Activated T-cell treated with anti-CD3 and anti-CD28 coated beads, Interleukin-2, amount 50 U/mL, for 1 hour (primary cell): ENCODE data around the gene FBXL16.

Experiments used
- DNase-seq: peaks from one replicate; pipeline ENCODE4 v3.0.0-alpha.2; 2020

Gene FBXL16

DNA sequence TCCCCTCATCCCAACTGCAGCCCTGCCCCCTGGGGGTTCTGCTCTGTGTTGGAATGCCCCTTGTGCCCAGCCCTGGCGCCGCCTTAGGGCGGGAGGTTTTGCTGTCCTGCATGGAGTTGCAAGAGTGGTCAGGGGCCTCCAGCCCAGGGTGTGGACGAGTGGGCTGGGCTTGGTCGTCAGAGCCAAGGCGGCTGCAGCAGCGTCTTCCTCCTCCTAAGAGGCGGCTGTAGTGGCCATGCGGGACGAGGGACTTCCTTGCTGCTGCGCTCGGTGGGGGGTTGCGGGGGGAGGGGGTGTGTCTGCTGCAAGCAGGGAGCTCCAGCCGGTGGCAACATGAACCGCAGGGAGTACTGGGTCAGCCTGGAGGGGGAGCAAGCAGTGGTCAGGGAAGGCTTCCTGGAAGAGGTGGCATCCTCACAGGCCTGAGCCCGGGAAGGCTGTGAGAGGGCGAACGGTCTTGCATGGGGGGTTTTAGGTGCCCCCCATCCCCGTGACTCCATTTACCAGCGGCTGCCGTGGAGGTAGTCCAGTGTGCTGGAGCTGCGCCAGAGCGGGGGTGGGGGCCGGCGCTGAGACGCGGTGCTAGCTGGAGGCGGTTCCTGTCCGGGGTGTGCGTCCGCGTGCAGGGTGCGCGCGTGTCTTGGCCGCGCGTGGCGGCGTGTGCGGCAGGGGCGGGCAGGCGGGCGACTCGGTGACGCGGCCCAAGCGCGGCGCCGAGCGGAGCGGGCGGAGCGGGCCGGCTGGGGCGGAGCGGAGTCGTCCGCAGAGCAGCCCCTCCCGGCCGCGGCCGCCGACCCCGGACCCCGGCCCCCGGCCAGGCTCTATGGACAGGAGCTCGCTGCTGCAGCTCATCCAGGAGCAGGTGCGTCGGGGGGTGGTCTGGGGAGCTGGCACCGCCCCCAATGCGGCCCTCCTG, 30.4 kb downstream of the FBXL16 start, which contains the start of gene RHBDL1:
Gene RHBDL1, plus strand, starts transcription at position 704 of the 916 bp plus-strand sequence. Its CDS starts 120 bp downstream, at position 824.
- DNase-seq = no peak

DNA sequence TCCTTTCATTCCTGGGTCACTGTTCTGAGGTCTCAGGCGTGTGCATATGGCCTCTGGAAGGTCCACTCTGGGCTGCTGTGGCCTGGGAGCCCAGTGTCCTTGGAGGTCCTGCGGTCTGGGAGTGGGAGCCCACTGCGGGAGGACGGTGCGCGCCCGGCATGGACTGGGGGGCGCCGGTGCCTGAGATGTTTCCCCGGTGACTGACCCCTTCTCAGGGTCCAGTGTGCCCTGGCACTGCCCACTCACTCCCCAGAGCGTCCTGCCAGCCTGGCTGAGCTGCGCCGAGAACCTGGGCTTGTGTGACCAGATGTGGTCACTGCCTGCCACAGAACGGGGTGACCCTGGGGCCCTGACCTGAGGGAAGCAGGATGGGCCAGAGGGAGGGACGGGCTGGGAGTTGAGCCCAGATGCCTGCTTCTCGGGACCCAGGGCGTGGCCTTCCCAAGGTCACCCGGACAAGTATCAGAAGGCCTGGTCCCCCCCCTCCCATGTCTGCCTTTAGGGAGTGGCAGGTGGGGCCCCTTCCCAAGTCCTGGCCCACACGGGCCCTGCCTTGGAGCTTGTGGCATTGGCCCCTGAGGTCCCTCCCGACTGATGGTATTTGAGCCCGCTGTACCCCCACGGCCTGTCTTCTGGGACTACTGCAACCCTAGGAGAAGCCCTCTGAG, 31.3 kb downstream of the FBXL16 start:
- DNase-seq = no peak

DNA sequence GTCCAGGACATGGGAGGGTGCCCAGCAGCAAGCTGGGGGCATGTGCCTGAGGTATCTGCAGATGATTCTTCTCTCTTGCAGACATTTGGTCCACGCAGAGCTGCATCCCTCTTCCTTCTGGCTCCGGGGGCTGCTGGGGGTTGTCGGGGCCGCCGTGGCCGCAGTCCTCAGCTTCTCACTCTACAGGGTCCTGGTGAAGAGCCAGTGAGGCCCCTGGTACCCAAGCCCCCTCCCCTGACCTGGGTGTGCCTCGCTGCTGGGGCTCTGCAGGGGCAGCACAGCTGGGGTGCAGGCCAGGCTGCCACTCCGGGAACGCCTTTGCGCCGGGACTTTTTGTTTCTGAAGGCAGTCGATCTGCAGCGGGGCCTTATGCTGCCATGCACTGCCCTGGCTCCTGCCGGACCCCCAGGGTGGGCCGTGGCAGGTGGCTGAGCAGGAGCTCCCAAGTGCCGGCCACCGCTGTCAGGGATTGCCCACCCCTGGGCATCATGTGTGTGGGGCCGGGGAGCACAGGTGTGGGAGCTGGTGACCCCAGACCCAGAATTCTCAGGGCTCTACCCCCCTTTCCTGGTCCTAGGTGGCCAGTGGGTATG, 32.1 kb downstream of the FBXL16 start:
- no peak for DNase-seq

DNA sequence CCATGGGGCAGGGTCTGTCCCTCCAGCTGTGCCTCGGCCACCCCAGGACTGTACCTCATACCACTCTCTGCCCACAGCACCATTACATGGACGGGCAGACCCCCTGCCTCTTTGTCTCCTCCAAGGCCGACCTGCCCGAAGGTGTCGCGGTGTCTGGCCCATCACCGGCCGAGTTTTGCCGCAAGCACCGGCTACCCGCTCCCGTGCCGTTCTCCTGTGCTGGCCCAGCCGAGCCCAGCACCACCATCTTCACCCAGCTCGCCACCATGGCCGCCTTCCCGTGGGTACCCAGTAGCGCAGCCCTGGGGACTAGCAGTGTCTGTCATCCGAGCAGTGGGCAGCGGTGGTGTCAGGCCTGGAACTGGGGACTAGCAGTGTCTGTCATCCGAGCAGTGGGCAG, 32.8 kb downstream of the FBXL16 start:
- DNase-seq = no peak

DNA sequence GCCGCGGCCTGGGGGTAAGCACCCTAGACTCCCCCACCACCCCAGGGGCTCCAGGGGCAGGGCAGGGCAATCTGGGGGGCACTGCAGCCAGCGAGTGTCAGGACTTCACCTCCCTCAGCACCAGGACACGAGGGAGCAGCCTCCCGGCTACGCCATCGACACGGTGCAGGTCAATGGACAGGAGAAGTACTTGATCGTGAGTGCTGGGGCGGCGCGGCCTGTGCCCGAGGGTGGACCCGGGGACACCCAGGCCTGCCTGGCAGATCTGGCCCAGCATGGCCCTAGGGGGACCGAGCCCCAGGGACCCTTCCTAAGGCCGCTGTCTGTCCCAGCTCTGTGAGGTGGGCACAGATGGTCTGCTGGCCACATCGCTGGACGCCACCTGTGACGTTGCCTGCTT, 33.2 kb downstream of the FBXL16 start:
- DNase-seq = no peak

DNA sequence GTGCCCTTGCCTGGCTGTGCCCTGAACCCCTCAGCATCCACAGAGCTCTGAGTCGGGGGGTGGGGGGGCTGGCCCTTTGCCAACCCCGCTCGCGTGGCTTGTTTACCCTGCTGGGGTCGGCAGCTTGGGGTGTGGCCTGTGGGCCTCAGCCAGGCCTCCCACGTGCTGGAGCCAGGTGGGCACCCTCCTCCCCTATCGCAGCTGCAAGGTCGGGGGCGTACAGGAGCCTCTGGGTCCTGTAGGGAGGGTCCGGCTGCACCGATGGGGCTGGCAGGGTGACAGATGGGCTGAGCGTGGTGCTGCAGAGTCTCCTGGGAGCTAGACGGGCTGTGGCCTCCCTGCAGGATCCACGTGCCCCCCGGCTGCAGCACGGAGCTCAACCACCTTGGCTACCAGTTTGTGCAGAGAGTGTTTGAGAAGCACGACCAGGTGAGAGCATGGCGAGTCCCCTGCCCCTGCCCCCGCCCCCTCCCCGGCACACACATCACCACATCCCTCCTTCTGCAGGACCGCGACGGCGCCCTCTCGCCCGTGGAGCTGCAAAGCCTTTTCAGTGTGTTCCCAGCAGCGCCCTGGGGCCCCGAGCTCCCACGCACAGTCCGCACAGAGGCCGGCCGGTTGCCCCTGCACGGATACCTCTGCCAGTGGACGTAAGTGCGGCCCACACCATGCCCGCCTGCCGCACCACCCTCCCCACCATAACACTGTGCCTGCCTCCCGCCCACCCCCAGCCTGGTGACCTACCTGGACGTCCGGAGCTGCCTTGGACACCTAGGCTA, 34.1 kb downstream of the FBXL16 start:
- no peak for DNase-seq

DNA sequence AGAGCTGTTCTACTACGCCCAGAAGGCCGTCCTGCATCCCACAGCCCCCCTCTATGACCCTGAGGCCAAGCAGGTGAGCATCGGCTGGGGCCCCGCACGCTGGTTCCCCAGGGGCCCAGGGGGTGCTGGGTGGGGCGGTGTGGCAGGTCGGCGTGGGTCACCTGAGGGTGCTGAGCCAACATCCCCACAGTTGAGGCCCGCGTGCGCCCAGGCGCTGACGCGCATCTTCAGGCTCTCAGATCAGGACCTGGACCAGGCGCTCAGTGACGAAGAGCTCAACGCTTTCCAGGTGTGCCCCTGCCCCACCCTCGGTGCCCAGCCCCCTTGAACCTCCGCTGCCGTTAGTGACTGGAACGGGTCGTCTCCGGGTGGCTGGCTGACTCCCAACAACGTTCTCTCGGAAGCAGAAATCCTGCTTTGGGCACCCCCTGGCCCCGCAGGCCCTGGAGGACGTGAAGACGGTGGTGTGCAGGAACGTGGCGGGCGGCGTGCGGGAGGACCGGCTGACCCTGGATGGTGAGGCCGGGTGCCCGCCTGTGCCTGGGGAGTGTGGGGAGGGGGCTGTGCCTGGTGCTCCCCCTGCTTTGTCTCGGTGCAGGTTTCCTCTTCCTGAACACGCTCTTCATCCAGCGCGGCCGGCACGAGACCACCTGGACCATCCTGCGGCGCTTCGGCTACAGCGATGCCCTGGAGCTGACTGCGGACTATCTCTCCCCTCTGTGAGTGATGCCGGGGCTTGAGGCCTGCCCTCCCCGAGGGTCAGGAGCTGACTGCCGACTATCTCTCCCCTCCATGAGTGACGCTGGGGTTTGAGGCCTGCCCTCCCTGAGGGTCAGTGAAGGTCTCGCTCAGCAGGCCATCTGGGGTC, 34.9 kb downstream of the FBXL16 start:
- DNase-seq = no peak

GRCh38 chr16:669666-670065, 35.9 kb downstream of the FBXL16 start:
- no peak for DNase-seq

- DNase-seq = no peak
These were observed 37.0 kb downstream of the FBXL16 start for GRCh38 chr16:668519-669171.

- peak; percentile 91 for DNase-seq
These were observed 37.7 kb downstream of the FBXL16 start, which contains the start of gene RHOT2 for GRCh38 chr16:667780-668518. RHOT2 (plus strand) TSS chr16:668132; CDS start chr16:668200, 68 bp downstream.

DNA sequence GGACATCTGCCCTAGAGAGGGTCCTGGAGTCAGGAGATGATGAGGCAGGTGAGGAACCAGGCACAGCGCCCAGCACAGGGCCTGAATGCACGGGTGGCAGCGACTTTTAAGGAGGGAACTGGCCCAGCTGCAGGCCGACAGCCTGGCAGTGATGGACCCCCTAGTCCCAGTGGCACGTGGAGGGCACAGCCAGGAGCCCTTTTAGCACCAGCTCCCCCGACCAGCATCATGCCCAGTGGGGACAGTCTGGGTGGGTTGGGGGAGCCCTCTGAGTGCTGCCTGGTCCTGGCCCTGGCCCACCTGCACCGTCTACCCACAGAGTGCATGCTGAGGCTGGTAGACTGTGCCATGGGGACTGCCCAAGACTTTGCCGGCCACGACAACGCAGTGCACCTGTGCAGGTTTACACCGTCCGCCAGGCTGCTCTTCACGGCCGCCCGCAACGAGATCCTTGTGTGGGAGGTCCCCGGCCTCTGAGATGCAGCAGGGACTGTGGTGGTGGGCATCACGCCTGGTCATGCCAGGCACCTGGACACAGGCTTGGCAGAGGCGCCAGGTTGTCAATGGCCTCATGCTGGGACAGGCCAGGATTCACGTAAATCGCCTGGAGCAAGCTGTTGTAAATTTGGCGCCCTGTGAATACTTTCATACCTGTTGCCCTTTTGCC, 38.4 kb downstream of the FBXL16 start:
- no peak for DNase-seq

- no peak for DNase-seq
These were observed 39.0 kb downstream of the FBXL16 start for GRCh38 chr16:666572-666971.

- DNase-seq = no peak
These were observed 43.0 kb downstream of the FBXL16 start for GRCh38 chr16:662597-662996.

DNA sequence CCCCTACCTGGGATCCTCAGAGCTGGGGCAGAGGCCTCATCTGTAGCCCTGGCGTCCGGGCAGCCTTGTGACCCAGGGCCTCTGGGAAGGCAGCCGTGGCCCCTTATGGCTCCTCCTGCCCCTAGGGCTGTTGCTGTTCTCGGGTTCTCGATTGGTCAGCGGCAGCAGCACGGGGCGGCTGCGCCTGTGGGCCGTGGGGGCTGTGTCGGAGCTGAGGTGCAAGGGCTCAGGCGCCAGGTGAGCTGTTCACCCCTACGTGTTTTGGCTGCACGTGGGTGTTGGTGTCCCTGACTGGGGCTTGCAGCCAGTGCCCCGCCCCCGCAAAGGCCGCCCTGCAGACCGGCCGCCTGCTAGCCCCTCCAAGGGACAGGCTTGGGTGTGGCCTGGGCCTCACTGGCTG, 43.5 kb downstream of the FBXL16 start:
- DNase-seq = no peak

DNA sequence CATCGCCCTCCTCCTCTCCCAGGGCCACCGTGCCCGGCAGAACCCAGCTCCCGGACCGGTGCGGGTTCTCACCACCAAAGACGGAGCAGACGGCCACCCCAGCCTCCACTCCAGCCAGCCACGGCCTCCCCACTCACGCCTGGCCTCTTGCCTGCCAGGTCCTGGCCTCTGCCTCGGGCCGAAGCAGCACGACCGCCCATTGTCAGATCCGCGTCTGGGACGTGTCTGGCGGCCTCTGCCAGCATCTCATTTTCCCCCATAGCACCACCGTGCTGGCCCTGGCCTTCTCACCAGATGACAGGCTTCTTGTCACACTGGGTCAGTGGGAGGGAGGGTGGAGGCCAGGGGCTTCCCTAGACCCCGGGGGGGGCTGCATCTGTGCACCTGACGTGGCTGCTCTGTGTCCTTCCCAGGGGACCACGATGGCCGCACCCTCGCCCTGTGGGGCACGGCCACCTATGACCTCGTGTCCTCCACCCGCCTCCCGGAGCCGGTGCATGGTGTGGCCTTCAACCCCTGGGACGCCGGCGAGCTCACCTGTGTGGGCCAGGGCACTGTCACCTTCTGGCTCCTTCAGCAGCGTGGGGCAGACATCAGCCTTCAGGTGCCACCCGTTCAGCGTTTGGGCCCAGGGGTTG, 44.3 kb downstream of the FBXL16 start:
- DNase-seq = no peak

- DNase-seq = peak; percentile 69
These were observed 45.0 kb downstream of the FBXL16 start for GRCh38 chr16:660459-661183.

DNA sequence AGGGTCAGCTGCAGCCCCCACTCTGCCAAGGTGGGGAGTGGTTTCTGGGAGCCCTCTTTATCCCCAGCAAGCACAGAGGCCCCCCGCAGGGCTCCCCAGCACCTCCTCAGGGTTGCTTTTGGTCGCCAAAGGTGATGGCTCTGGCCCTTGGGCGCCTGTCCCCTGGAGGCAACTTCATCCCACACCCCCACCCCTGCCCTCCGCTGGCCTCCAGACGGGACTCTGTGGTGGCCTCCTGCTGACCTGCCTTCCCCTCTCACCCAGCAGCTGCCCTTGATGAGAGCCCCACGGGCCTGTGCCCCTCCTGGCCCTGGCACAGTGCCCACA, 45.5 kb downstream of the FBXL16 start:
- no peak for DNase-seq

DNA sequence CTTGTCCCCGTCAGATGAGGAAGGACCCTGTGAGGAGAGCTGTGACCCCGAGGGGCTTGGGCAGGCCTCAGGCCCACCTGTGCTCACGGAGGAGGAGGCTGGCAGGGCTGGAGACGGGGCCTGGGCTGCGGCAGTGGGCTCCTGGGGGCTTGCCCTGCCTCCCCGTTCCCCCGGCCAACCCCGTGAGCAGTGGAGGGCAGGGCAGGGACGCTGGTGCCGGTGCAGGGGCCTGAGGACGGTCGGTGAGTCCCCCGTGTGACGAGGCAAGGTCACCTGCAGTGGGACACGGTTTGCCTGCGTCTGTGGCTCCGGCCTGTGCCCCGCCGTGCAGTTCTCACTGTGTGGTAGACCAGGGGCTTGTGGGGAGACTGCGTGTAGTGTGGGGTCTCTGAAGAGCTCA, 46.0 kb downstream of the FBXL16 start:
- DNase-seq = no peak
